Posterior vena cava (tissue), 2 donors: ENCODE measurements around the gene F2R. TPM values are rescaled to one million over a fixed set of nuclear protein-coding genes. Genes with fewer than 3 reads are reported as not detected.
"Not testable (repeated sequence)": the region's sequence is repeated elsewhere in the genome, so short reads cannot be mapped to it uniquely, and the experiment has no call there.

Experiments
- DNase-seq: peaks from one replicate; pipeline ENCODE4 v3.0.0-alpha.2; 2020; ENCODE audit warnings: low spot score
- intact Hi-C, 2 donors: fragments of 100-400 bp; cut with DNase I; formaldehyde crosslinking; loops; one replicate each; pipeline versions ENCODE4 v1.14.1 to v1.14.2; 2022 to 2023
- total RNA-seq, 2 donors: library from RNA; stranded (reverse); fragmentation: NEBNext Ultra II Directional; extraction: Animal tissue kit (Norgen Biotek cat#: 25700); gene quantifications; one replicate each; pipeline ENCODE4 v1.2.1, GENCODE V29; 2021
- donor health status: DM: yes; HTN: yes; CAD: no.
- donor health status: DM: yes; HTN: yes; CAD: no.

F2R gene
- total RNA-seq, 2 donors from 2014 or later: 13.9 to 19.9 TPM

DNA sequence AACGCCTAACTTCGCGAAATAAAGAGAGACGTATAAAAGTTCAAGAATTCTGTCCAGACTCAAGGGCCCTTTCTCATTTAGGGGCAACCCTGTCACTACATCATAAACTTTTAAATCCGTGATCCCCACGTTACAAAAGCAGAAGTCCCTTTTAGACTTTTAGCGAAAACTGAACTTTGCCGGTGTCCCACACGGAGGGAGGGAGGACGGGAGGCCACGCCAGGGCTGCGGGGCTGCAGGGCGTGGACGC is 515 bp upstream of the F2R start:
- intact Hi-C loops: no loop called here
- DNase-seq: no peak

DNA sequence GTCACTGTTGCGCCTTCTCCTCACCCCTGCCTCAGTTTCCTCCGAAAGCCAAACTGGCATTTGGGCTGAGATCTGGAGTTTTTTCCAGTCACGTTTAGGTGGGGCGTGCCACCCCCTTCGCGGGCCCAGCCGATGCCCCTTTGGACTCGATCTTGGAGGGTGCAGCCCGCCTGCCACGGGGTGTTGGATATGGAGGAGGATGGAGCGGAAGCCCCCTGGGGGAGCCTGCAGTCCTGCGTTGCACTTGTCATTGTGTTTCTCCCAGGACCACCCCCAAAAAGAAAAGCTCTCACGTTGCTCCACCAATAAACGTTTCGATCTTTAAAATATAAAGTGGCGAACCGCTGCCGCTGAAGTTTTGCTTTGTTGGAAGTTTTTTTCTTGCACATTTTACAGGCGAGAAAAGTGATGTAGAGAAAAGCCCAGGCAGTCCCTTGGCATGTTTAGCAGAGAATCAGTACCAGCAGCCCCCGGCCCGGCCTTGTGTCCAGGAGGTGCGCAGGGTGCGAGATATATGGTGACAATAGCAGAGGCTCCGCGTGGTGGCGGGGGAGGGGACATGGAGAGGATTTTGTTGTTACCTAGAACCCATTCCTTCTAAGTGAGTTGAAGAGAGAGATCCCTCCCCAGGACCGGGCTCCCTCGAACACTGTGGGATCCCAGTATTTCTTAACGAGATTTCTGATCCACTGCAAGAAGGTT is 681 bp downstream of the F2R start:
- intact Hi-C loops: no loop called here
- no peak for DNase-seq

DNA sequence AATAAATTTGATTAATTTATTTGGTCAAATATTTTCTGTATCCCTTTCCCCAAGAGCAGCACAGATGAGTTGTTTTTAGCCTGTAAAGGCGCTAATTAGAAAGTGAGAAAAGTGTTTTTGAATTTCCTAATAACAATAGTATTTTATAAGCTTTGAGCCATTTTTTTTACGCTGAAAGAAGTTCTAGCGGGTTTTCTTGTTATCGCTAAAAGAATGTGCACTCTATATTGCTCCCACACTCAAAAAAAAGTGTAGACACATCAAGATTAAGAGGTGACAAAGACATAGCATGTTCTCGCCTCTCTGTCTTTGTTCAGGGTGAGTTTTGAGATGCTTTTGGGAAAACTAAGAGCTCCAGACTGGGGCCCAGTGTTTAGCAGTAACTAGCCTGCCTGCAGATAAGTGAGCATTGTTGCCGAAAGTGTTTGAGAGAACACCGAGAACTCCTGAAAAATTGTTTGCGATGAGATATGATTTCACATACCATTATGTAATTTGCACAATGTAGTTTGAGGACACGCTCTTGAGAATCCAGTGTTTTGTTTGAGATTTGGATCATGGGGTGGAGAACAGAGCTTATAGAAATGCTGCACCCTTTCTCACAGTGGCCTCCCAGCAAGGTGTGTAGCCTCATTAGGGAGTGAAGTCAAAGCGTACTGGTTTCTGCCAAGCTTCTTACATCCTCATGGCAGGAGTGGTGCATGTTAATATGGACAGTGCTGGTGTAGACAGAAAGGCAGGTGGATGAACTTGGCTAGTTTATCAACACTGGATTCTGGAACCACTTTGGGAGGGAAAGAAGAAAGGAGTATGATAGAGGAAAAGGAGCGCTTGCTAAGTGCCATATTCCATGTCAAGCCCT is 1.5 kb downstream of the F2R start:
- no peak for DNase-seq

DNA sequence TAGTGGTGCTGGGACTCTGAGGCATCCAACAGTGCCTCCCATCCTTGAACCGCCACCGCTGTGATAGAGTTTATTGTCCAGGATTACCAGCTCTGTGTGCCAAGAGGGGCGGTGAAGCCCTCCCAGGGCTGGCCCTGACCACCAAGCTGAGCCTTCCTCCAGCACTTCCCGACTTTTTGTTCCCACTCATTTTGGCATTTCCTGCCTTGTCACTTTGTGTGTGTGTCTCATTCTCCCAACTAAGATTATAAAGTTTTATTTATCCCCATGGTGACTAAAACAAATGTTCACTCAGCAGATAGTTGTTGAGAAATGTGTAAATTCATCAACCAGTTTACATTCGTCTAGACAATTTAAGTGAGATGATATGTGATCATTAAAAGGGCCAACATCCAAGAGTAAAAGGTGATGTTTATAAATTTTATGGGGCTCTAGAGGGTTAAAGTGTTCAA is 2.5 kb downstream of the F2R start:
- intact Hi-C loops: no loop called here

More for the DNA sequence above, 1.5 kb downstream of the F2R start:
- intact Hi-C loops: no loop called here

DNA sequence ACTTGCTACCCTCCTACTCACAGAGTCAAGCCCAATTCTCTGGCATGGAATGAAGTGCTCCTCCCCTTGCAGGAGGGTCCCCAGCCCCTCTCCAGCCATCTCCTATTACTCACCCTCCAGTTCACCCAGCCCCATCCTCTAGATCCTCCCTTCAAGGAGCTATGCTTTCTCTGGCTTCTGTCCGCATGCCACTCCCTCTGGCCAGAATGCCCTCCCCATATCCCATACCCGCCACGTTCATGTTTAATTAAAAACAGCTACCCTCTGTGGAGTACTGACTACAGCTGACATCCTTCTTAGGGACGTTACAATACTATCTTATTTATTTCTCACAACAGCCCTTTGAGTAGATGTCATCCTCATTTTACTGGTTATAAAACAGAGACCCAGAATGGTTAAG is 3.0 kb downstream of the F2R start:
- intact Hi-C loops: no loop called here
- DNase-seq: no peak

More for the DNA sequence above, 2.5 kb downstream of the F2R start:
- no peak for DNase-seq

DNA sequence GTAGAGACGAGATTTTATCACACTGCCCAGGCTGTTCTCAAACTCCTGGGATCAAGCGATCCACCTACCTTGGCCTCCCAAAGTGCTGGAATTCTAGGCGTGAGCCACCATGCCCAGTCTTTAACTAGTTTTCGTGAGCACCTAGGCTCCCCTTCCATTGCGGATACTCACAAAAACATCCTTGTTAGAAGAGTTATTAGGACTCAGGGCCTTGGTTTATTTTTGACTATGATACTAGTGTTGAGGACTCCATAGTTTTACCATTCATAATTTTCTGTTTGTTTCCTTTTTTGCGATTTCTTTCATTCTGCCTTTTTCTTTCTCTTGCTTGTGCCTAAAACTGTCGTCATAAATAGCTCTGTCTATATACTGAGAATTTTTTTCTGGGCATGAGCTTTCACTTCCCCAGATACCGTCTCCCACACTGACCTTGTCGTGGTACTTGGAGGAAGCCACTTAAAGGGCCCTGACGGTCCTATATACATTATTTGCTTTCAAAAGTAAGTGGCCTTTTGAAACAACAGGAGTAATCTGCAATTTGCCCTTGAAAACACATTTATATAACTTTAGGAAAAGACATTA is 5.2 kb downstream of the F2R start:
- intact Hi-C loops: no loop called here
- no peak for DNase-seq

DNA sequence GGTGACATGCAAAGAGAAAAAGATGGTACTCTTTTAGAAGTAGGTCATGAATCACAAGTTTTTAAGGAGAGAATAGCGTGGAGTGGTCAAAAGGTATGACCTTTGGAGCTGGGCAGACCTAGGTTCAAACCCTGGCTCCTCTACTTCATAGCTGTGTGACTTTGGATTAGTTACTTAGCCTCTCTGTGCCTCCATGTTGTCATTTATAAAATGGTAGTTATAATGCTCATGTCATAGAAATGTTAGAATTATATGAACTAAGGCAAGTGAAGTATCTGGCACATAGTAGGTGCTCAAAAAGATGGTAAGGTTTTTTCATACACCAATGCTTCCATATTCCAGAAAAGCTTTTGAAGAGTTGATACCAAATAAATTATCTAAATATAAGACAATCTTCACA is 7.3 kb downstream of the F2R start:
- DNase-seq: no peak
- intact Hi-C loops: no loop called here

DNA sequence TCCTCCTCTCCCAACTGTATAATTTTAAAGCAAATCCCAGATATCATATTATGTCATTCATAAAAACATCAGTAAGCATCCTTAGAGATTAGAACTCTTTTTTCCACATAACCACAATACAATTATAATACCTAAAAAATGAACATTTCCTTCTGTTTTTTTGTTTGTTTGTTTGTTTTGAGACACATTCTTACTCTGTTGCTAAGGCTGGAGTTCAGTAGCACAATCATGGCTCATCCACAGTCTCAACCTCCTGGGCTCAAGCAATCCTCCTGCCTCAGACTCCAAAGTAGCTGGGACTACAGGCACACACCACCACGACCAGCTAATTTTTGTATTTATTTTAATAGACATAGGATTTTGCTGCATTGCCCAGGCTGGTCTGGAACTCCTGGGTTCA is 8.0 kb downstream of the F2R start:
- intact Hi-C loops: no loop called here
- DNase-seq: no peak

DNA sequence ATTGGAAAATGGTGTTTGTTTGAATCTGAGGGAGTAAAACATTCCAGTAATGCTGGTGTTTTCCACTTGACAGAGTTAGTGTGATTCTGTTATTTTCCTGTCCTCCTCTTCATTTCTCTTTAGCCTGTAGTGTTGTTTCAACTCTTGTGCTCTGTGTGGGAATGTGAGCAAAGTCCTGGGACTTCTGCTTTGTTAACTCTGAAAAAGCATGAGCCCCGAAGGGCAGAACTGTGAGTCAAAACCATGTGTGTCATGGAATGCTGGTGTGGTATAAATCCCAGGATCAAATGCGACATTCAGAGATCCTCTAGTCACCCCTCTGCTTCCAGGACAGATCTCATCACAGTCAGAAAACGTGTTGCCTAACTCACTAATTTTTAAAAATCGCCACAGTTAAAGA is 8.9 kb downstream of the F2R start:
- intact Hi-C loops: no loop called here
- no peak for DNase-seq

DNA sequence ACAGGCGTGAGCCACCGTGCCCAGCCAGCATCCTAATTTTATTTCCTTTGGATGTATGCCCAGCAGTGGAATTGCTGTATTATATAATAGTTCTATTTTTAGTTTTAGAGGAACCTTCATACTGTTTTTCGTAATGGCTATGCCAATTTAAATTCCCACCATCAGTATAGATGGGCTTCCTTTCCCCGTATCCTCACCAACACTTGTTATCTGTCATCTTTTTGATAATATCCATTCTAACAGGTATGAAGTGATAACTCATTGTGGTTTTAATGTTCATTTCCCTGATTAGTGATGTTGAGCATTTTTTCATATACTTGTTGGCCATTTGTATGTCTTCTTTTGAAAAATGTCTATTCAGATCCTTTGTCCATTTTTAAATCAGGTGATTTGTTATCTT is 13.0 kb downstream of the F2R start:
- intact Hi-C loops: no loop called here
- DNase-seq: no peak

DNA sequence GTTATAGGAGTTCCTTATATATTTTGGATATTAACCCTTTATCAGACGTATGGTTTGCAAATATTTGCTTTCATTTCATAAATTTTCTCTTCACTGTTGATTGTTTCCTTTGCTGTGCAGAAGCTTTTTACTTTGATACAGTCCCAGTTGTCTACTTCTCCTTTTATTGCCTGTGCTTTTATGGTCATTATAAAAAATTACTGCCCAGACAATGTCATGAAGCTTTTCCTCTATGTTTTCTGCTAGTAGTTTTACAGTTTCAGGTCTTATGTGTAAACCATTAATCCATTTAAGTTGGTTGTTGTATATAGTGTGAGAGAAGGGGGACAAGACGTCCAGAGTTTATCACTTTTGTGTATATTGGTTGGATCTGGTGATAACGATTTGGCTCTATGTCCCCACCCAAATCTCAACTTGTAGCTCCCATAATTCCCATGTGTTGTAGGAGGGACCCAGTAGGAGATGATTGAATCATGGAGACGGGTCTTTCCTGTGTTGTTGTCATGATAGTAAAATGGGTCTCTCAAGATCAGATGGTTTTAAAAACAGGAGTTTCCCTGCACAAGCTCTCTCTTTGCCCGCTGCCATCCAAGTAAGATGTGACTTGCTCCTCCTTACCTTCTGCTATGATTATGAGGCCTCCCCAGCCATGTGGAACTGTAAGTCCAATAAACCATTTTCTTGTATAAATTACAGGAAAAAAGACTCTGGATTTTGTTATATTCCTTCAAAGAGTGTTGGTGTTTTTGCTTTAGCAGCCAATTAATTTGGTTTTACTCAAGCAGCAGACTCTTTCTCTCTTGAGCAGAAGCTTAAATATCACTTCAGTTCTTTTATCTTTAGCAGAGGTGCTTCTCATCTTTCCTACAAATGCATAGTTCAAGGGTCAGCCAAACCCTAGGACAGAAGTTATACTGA is 13.7 kb downstream of the F2R start:
- DNase-seq: no peak
- intact Hi-C loops: no loop called here

DNA sequence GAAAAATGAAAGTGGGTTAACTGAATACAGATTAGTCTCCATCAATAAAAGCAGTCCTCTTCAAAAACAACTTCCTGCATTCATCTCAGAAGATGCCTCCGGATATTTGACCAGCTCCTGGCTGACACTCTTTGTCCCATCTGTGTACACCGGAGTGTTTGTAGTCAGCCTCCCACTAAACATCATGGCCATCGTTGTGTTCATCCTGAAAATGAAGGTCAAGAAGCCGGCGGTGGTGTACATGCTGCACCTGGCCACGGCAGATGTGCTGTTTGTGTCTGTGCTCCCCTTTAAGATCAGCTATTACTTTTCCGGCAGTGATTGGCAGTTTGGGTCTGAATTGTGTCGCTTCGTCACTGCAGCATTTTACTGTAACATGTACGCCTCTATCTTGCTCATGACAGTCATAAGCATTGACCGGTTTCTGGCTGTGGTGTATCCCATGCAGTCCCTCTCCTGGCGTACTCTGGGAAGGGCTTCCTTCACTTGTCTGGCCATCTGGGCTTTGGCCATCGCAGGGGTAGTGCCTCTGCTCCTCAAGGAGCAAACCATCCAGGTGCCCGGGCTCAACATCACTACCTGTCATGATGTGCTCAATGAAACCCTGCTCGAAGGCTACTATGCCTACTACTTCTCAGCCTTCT is 16.6 kb downstream of the F2R start:
- DNase-seq: no peak
- intact Hi-C loops: no loop called here

DNA sequence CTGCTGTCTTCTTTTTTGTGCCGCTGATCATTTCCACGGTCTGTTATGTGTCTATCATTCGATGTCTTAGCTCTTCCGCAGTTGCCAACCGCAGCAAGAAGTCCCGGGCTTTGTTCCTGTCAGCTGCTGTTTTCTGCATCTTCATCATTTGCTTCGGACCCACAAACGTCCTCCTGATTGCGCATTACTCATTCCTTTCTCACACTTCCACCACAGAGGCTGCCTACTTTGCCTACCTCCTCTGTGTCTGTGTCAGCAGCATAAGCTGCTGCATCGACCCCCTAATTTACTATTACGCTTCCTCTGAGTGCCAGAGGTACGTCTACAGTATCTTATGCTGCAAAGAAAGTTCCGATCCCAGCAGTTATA is 17.1 kb downstream of the F2R start:
- intact Hi-C loops: no loop called here
- DNase-seq: no peak

DNA sequence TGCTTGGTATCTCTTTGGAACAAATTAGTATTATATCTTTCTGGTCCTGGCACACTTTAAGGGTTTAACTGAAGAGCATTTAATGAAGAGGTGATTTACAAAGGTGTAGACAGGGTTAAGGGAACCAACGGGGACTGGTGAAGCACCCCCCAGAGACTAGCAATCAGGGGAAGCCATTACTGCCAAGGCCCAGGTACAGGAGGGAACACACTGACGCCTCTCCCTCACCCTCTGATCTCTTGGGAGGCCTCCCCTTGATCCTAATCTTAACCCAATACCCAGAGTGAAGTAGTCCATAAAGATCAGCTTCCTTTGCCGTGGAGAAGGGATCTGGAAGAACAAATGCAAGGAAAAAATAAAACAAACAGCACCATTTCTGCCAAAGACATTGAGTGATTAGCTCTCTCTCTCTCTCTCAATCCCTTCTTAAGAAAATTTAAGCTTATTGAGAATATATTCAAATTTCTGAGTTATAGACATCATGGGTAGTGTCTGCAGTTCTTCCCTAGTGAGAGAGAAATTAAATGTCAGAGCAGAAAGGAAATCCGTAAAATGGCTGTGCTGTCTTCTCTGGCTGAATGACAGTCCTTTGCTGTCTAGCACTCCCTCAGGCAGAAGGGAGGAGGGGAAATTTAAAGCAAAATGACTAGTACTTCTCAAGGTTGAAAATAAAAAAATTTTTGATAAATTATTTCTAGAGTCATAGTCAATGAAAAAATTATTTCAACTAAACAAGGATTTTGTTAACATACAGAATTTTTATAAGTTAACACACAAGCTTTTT is 20.0 kb downstream of the F2R start:
- intact Hi-C loops: no loop called here
- no peak for DNase-seq

DNA sequence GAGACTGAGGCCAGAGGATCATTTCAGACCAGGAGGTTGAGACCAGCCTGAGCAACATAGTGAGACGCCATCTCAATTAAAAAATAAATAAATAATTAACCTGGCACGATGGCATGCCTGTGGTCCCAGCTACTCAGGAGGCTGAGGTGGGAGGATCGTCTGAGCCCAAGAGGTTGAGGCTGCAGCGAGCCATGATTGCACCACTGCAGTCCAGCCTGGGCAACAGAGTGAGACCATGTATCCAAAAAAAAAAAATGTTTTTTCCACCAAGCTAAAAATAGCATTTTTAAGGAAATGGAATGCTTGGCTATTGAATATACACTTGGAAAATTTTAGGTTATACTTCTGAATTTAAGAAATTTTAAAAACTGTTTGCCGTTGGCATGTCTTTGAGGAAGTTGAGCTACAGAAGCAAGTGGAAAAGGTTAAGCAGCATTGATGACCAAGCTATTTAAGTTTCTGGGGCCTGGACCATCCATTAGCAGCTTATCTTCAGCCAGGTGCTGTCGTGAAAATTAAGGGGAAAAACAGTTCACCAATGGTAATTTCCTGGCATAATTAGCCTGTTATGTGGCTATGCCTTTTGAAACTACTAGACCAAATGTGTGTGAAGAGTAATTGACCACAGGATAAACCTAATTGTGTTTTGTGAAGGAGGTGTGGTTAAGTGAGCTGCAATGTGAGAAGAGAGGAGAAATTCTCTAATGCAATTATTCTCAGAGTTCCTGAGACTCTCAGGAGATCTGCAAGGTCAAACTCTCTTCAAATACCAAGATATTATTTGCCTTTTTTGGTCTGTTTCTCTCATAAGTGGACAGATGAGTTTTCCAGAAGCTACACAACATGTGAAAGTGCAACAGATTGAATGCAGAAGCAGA is 21.0 kb downstream of the F2R start:
- DNase-seq: no peak
- intact Hi-C loops: no loop called here

DNA sequence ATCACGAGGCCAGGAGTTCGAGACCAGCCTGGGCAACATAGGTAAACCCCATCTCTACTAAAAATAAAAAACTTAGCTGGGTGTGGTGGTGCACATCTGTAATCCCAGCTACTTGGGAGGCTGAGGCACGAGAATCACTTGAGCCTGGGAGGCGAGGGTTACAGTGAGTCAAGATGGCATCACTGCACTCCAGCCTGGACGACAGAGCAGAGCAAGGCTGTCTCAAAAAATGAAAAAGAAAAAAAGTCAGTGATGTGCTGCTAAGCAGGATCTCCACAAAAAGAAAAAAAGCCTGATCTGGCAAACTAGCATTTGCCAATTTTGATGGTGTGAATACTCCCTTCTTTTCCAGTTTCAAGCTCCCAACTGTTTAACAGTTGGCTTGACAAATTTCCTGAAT is 21.9 kb downstream of the F2R start:
- DNase-seq: no peak
- intact Hi-C loops: no loop called here

DNA sequence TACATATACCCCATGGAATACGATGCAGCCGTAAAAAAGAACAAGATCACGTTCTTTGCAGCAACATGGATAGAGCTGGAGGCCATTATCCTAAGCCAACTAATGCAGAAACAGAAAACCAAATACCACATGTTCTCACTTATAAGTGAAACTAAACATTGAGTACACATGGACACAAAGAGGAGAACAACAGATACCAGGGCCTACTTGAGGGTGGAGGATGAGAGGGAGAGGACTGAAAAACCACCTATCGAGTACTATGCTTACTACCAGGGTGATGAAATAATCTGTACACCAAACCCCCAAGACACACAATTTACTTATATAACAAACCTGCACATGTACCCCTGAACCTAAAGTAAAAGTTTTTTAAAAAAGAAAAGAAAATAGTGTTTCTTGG is 25.6 kb downstream of the F2R start:
- DNase-seq, intact Hi-C loops: not testable (repeated sequence)

DNA sequence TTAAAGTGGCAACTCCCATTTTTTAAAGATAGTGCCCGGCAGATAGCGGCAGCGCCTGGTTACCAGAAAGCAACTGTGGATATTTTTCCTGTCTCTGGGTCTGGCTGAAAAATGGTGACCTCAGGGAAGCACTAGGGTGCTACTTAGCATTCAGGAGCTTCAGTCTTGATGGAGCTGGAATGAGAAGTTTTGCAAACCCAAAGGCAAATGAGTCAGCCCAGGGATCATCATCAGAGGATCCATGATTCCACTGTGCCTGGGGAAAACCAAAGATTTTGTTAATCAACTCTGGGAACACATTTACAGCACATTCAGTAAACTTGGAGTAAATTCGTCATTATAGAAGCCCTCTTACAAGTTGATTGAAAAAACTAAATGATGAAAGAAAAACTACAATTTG is 26.7 kb downstream of the F2R start:
- no peak for DNase-seq
- intact Hi-C loops: no loop called here
